HepG2 (cell line): ENCODE results near the gene DHX8. TPM values are rescaled to one million over a fixed set of nuclear protein-coding genes. Genes with fewer than 3 reads are reported as not detected.

Experiments
- DNMT3B ChIP-seq: conservative IDR thresholded peaks from 2 replicates; pipeline ENCODE4 v1.6.1; 2016; ENCODE audit warnings: missing biosample characterization, control low read depth
- FOXK2 ChIP-seq: fragments of 450-650 bp; IDR thresholded peaks from 2 replicates; pipeline ENCODE4 v1.6.1; 2016
- PAWR ChIP-seq: sonication (generic); formaldehyde crosslinking; IDR thresholded peaks from 2 replicates; pipeline ENCODE4 v1.4.0; 2020; ENCODE audit warnings: missing genetic modification reagents, mild to moderate bottlenecking, borderline replicate concordance
- ZNF841 ChIP-seq: sonication (generic); formaldehyde crosslinking; IDR thresholded peaks from 2 replicates; pipeline ENCODE4 v1.8.1; 2023; ENCODE audit warnings: missing genetic modification reagents, borderline replicate concordance
- polyA plus RNA-seq, 8 experiments: library from polyadenylated mRNA; depleted of rRNA in 3 of 8; stranded (reverse) in 7 of 8; unstranded in 1 of 8; fragments of >200 nt; fragmentation: Illumina TruSeq in 4 of 8; extraction: Trizol in 4 of 8; gene quantifications; 2 replicates each; pipeline versions ENCODE4 v1.2.1 to v1.2.3, GENCODE V29; 2011 to 2016; ENCODE audit warnings: low read depth in 4 of 8, missing spikeins in 1 of 8, mixed read lengths in 1 of 8; ENCODE audit not compliant: insufficient read depth in 1 of 8
- total RNA-seq, 5 experiments: library from RNA; depleted of rRNA; stranded (reverse); fragments of >200 nt; fragmentation: Illumina TruSeq; extraction: Trizol; gene quantifications; 2 replicates each; pipeline ENCODE4 v1.2.3, GENCODE V29; 2016; ENCODE audit warnings: low read depth in 1 of 5
- TF ChIP-seq, protein P1 (sequence below): sonication (generic); formaldehyde crosslinking; IDR thresholded peaks from 2 replicates; pipeline ENCODE4 v1.5.0; 2020; ENCODE audit warnings: mild to moderate bottlenecking, missing genetic modification reagents, borderline replicate concordance
- TF ChIP-seq, protein P2 (sequence below): sonication (generic); formaldehyde crosslinking; IDR thresholded peaks from 2 replicates; pipeline ENCODE4 v1.9.0; 2022; ENCODE audit warnings: missing genetic modification reagents, mild to moderate bottlenecking, borderline replicate concordance
- TF ChIP-seq, protein P3 (sequence below): sonication (generic); formaldehyde crosslinking; IDR thresholded peaks from 2 replicates; pipeline ENCODE4 v1.4.0; 2020; ENCODE audit warnings: missing genetic modification reagents
- TF ChIP-seq, protein P4 (sequence below): sonication (generic); formaldehyde crosslinking; conservative IDR thresholded peaks from 2 replicates; pipeline ENCODE4 v1.4.0; 2020; ENCODE audit warnings: missing genetic modification reagents

DHX8 gene
- total and polyA plus RNA-seq, 2 of the 13 experiments (the other 11 are each of a cell fraction or from before 2014, with no cell fraction given), result 24.8 to 48.9 TPM

DNA sequence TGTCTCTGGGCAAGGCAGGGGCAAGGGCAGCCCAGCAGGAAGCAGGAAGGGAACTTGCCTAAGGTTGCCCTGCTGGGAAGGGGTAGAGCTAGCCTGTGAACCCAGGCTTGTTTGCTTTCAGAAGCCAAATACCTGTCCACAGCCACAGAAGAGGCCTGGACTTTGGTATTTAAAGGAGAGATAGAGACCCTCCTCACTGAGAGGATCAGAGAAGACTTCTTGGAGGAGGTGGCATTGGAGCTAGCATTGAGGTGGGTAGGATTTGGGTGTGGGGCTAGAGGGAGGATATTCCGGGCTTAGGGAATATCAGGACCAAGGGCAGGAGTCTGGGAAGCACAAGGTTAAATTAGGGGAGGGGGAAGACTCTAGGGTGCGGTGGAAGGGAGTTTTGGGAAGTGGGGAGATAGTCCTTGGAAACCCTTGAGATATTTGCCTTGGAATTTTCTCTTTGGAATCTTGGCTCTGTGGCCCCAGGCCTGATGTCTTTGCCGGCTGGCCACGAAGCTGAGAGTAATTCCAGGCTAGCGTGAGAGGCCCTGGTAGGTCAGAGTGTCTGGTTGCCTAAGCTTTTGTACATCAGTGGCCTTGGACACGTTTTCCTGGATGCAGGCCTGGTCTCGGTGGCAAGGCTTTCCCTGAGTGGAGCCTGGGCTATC is 75.5 kb downstream of the DHX8 start (continued):
- TF ChIP-seq, protein P1, sequence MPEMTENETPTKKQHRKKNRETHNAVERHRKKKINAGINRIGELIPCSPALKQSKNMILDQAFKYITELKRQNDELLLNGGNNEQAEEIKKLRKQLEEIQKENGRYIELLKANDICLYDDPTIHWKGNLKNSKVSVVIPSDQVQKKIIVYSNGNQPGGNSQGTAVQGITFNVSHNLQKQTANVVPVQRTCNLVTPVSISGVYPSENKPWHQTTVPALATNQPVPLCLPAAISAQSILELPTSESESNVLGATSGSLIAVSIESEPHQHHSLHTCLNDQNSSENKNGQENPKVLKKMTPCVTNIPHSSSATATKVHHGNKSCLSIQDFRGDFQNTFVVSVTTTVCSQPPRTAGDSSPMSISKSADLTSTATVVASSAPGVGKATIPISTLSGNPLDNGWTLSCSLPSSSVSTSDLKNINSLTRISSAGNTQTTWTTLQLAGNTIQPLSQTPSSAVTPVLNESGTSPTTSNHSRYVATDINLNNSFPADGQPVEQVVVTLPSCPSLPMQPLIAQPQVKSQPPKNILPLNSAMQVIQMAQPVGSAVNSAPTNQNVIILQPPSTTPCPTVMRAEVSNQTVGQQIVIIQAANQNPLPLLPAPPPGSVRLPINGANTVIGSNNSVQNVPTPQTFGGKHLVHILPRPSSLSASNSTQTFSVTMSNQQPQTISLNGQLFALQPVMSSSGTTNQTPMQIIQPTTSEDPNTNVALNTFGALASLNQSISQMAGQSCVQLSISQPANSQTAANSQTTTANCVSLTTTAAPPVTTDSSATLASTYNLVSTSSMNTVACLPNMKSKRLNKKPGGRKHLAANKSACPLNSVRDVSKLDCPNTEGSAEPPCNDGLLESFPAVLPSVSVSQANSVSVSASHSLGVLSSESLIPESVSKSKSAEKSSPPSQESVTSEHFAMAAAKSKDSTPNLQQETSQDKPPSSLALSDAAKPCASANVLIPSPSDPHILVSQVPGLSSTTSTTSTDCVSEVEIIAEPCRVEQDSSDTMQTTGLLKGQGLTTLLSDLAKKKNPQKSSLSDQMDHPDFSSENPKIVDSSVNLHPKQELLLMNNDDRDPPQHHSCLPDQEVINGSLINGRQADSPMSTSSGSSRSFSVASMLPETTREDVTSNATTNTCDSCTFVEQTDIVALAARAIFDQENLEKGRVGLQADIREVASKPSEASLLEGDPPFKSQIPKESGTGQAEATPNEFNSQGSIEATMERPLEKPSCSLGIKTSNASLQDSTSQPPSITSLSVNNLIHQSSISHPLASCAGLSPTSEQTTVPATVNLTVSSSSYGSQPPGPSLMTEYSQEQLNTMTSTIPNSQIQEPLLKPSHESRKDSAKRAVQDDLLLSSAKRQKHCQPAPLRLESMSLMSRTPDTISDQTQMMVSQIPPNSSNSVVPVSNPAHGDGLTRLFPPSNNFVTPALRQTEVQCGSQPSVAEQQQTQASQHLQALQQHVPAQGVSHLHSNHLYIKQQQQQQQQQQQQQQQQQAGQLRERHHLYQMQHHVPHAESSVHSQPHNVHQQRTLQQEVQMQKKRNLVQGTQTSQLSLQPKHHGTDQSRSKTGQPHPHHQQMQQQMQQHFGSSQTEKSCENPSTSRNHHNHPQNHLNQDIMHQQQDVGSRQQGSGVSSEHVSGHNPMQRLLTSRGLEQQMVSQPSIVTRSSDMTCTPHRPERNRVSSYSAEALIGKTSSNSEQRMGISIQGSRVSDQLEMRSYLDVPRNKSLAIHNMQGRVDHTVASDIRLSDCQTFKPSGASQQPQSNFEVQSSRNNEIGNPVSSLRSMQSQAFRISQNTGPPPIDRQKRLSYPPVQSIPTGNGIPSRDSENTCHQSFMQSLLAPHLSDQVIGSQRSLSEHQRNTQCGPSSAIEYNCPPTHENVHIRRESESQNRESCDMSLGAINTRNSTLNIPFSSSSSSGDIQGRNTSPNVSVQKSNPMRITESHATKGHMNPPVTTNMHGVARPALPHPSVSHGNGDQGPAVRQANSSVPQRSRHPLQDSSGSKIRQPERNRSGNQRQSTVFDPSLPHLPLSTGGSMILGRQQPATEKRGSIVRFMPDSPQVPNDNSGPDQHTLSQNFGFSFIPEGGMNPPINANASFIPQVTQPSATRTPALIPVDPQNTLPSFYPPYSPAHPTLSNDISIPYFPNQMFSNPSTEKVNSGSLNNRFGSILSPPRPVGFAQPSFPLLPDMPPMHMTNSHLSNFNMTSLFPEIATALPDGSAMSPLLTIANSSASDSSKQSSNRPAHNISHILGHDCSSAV, result no peak
- TF ChIP-seq DNMT3B (CRISPR knock-in tag), result no peak
- TF ChIP-seq ZNF841, result no peak
- TF ChIP-seq, protein P2, sequence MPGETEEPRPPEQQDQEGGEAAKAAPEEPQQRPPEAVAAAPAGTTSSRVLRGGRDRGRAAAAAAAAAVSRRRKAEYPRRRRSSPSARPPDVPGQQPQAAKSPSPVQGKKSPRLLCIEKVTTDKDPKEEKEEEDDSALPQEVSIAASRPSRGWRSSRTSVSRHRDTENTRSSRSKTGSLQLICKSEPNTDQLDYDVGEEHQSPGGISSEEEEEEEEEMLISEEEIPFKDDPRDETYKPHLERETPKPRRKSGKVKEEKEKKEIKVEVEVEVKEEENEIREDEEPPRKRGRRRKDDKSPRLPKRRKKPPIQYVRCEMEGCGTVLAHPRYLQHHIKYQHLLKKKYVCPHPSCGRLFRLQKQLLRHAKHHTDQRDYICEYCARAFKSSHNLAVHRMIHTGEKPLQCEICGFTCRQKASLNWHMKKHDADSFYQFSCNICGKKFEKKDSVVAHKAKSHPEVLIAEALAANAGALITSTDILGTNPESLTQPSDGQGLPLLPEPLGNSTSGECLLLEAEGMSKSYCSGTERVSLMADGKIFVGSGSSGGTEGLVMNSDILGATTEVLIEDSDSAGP (CRISPR knock-in tag), result no peak; the same call in 1 of the 2 replicates
- TF ChIP-seq PAWR (CRISPR knock-in tag), result no peak
- TF ChIP-seq, protein P3, sequence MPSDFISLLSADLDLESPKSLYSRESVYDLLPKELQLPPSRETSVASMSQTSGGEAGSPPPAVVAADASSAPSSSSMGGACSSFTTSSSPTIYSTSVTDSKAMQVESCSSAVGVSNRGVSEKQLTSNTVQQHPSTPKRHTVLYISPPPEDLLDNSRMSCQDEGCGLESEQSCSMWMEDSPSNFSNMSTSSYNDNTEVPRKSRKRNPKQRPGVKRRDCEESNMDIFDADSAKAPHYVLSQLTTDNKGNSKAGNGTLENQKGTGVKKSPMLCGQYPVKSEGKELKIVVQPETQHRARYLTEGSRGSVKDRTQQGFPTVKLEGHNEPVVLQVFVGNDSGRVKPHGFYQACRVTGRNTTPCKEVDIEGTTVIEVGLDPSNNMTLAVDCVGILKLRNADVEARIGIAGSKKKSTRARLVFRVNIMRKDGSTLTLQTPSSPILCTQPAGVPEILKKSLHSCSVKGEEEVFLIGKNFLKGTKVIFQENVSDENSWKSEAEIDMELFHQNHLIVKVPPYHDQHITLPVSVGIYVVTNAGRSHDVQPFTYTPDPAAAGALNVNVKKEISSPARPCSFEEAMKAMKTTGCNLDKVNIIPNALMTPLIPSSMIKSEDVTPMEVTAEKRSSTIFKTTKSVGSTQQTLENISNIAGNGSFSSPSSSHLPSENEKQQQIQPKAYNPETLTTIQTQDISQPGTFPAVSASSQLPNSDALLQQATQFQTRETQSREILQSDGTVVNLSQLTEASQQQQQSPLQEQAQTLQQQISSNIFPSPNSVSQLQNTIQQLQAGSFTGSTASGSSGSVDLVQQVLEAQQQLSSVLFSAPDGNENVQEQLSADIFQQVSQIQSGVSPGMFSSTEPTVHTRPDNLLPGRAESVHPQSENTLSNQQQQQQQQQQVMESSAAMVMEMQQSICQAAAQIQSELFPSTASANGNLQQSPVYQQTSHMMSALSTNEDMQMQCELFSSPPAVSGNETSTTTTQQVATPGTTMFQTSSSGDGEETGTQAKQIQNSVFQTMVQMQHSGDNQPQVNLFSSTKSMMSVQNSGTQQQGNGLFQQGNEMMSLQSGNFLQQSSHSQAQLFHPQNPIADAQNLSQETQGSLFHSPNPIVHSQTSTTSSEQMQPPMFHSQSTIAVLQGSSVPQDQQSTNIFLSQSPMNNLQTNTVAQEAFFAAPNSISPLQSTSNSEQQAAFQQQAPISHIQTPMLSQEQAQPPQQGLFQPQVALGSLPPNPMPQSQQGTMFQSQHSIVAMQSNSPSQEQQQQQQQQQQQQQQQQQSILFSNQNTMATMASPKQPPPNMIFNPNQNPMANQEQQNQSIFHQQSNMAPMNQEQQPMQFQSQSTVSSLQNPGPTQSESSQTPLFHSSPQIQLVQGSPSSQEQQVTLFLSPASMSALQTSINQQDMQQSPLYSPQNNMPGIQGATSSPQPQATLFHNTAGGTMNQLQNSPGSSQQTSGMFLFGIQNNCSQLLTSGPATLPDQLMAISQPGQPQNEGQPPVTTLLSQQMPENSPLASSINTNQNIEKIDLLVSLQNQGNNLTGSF, result no peak
- TF ChIP-seq, protein P4, sequence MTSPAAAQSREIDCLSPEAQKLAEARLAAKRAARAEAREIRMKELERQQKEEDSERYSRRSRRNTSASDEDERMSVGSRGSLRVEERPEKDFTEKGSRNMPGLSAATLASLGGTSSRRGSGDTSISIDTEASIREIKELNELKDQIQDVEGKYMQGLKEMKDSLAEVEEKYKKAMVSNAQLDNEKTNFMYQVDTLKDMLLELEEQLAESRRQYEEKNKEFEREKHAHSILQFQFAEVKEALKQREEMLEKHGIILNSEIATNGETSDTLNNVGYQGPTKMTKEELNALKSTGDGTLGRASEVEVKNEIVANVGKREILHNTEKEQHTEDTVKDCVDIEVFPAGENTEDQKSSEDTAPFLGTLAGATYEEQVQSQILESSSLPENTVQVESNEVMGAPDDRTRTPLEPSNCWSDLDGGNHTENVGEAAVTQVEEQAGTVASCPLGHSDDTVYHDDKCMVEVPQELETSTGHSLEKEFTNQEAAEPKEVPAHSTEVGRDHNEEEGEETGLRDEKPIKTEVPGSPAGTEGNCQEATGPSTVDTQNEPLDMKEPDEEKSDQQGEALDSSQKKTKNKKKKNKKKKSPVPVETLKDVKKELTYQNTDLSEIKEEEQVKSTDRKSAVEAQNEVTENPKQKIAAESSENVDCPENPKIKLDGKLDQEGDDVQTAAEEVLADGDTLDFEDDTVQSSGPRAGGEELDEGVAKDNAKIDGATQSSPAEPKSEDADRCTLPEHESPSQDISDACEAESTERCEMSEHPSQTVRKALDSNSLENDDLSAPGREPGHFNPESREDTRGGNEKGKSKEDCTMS (CRISPR knock-in tag), result no peak
- no peak for TF ChIP-seq FOXK2
